ENCODE results near the gene CSKMT.
A peak's percentile ranks its signal among the peaks of the same experiment; 100 is the strongest.
"Not testable (repeated sequence)": the region's sequence is repeated elsewhere in the genome, so short reads cannot be mapped to it uniquely, and the experiment has no call there.

Gene CSKMT

DNA sequence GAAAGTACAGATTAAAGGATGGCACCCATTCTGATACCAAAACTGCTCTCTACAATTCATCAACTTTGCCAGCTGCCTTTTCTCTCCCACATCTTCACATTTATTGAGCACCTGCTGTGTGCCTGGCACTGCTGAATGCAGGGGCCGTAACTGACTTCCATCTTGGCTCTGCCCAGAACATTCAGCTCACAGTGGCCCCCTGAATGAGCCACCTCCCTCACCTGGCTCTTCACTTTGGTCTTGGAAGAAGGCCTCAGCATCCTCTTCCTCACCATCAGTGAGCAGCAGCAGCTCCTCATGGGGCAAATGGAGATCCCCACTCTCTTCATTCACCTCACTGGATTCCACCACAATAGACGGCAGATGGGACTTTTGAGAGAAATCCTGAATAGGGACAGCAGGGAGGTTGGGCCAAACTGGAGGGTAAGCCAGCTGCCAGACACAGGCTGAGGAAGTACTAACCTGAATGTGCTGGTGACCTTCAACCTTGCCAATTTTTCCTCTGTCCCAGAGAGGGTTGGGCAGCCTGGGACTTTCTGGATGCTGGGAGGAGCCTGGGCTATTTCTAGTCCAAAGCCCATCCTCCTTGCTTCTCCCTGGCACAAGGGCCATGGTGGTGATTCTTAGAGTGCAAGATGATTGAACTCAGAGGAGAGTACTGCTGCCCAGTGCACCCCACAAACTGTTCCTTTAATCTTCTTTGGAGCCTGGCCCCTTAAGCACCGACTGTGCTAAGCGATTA is 4.5 kb downstream of the CSKMT start:
- no peak overlapping the region for H3K4me3 Mint-ChIP-seq
- no peak overlapping the region for H3K27ac Mint-ChIP-seq
- H3K4me1 Mint-ChIP-seq (ENCODE audit: low read depth) = peaks cover 51% of the 10 kb centered on the region
- H3K36me3 Mint-ChIP-seq (ENCODE audit: low read depth) = peaks cover 81% of the 10 kb centered on the region
- no peaks in the 10 kb centered on the region for H3K9me3 Mint-ChIP-seq
- no peaks in the 10 kb centered on the region for H3K27me3 Mint-ChIP-seq
- intact Hi-C loops (cut with micrococcal nuclease) = loop anchor here (5.0 kb wide), 1 partner anchor 77 kb away; the partner anchor contains the start of gene TUT1

DNA sequence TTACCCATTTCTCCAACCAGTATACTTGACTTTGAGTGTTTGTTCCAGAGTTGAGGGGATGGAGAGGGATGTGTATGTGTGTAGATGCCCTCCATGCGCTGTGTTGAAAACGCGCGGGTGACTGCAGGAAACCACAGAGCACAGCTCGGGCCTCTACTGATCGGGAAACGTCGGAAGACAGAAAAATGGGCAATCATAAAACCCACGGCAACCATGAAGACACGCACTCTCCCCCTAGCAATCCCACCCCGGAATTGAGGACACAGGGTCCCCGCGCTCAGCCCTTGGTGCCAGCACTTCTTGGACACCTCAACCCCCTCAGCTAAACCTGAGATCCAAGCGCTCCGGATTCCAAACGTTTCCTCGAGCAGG is 6.1 kb downstream of the CSKMT start:
- intact Hi-C loops (cut with micrococcal nuclease) = loop anchor here (5.0 kb wide), 1 partner anchor 79 kb away; the partner anchor contains the start of gene TUT1
- Mint-ChIP-seq H3K9me3 (no peaks in the 10 kb centered on the region), H3K36me3 (ENCODE audit: low read depth) (peaks cover 81% of the 10 kb centered on the region), H3K27me3 (no peaks in the 10 kb centered on the region), H3K4me1 (ENCODE audit: low read depth) (peaks cover 56% of the 10 kb centered on the region), H3K27ac (peak overlapping the region; percentile 96), H3K4me3 (peak overlapping the region; percentile 95)

DNA sequence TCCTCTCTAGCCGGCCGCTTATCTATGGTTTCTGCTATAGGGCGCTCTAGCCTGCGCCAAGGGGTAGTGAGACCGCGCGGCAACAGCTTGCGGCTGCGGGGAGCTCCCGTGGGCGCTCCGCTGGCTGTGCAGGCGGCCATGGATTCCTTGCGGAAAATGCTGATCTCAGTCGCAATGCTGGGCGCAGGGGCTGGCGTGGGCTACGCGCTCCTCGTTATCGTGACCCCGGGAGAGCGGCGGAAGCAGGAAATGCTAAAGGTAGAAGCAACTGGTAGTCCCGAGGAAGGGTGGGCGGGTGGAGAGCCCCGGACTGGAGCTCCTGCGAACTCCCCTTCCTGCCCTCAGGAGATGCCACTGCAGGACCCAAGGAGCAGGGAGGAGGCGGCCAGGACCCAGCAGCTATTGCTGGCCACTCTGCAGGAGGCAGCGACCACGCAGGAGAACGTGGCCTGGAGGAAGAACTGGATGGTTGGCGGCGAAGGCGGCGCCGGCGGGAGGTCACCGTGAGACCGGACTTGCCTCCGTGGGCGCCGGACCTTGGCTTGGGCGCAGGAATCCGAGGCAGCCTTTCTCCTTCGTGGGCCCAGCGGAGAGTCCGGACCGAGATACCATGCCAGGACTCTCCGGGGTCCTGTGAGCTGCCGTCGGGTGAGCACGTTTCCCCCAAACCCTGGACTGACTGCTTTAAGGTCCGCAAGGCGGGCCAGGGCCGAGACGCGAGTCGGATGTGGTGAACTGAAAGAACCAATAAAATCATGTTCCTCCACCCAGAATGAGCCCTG is 6.7 kb downstream of the CSKMT start, which contains the start of the genes LBHD1 and UQCC3:
TSS of gene LBHD1 (minus strand) at position 660 of the 782 bp plus-strand sequence. CDS start 2,236 bp downstream, outside the sequence.
TSS of gene UQCC3 (plus strand) at position 66 of the 782 bp plus-strand sequence. CDS start at position 139, 73 bp downstream.
- H3K27me3 Mint-ChIP-seq = no peaks in the 10 kb centered on the region
- H3K9me3 Mint-ChIP-seq = no peaks in the 10 kb centered on the region
- peaks cover 56% of the 10 kb centered on the region for H3K4me1 Mint-ChIP-seq (ENCODE audit: low read depth)
- H3K27ac Mint-ChIP-seq = peak within 1 kb of the TSS; percentile 96
- H3K36me3 Mint-ChIP-seq (ENCODE audit: low read depth) = peaks cover 81% of the 10 kb centered on the region
- intact Hi-C loops (cut with micrococcal nuclease) = loop anchor here (5.0 kb wide), 1 partner anchor 79 kb away; the partner anchor contains the start of gene TUT1
- peak within 1 kb of the TSS; percentile 95 for H3K4me3 Mint-ChIP-seq

DNA sequence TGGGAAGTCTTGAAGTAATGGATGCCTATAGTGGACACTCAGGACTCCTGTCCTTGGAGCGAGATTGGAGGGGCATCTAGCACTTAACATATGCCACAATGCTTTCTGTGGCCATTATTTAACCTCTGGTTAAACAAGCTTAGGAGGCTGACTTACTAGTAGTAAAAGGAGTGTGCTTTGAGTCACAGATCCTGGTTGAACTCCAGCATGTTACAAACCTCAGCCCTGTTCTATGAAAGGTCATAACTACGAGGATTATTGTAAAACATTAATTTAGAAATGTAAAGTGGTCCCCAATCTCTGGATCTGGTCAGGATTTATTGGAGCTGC is 8.0 kb downstream of the CSKMT start:
- peak overlapping the region; percentile 96 for H3K27ac Mint-ChIP-seq
- H3K27me3 Mint-ChIP-seq = no peaks in the 10 kb centered on the region
- peaks cover 84% of the 10 kb centered on the region for H3K36me3 Mint-ChIP-seq (ENCODE audit: low read depth)
- peaks cover 61% of the 10 kb centered on the region for H3K4me1 Mint-ChIP-seq (ENCODE audit: low read depth)
- no peaks in the 10 kb centered on the region for H3K9me3 Mint-ChIP-seq
- H3K4me3 Mint-ChIP-seq = peak overlapping the region; percentile 95
- intact Hi-C loops (cut with micrococcal nuclease) = loop anchor here (5.0 kb wide), 1 partner anchor 81 kb away; the partner anchor contains the start of gene TUT1

DNA sequence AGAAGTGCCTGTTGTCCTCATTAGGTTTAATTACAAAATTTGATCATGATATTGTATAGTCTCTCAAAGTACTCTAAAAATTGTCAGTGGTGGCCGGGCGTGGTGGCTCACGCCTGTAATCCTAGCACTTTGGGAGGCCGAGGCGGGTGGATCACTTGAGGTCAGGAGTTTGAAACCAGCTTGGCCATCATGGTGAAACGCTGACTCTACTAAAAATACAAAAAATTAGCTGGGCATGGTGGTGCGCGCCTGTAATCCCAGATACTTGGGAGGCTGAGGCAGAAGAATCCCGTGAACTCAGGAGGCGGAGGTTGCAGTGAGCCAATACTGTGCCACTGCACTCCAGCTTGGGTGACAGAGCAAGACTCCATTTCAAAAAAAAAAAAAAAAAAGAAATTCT is 10.3 kb downstream of the CSKMT start:
- Mint-ChIP-seq H3K4me1 (ENCODE audit: low read depth) (peaks cover 59% of the 10 kb centered on the region), H3K36me3 (ENCODE audit: low read depth) (peaks cover 78% of the 10 kb centered on the region)
- H3K27me3 Mint-ChIP-seq; H3K9me3 Mint-ChIP-seq; H3K4me3 Mint-ChIP-seq; H3K27ac Mint-ChIP-seq; intact Hi-C loops (cut with micrococcal nuclease): not testable (repeated sequence)

DNA sequence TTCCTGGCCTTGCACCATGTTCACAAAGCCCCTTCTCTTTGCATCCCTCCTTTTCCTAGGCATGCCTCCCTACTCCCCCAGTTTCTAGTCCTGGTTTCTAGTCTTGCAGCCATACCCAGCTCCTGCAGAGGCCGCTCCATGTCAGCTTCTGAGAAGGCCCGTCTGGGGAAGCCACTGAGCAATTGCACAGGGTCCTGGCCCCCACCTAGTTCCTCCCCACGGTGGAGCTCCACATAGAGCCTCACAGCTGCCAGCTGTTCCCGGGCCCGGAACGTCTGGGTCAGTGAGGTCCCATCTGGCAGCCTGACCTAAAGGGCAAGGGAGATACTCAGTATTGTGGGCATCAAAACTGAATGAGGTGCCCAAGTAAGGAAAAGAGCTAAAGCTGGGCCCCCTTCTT is 11.6 kb downstream of the CSKMT start:
- intact Hi-C loops (cut with micrococcal nuclease) = no loop called here
- H3K9me3 Mint-ChIP-seq = no peaks in the 10 kb centered on the region
- H3K4me3 Mint-ChIP-seq = no peak overlapping the region
- H3K36me3 Mint-ChIP-seq (ENCODE audit: low read depth) = peaks cover 69% of the 10 kb centered on the region
- peak overlapping the region; percentile 95 for H3K27ac Mint-ChIP-seq
- H3K4me1 Mint-ChIP-seq (ENCODE audit: low read depth) = peaks cover 56% of the 10 kb centered on the region
- H3K27me3 Mint-ChIP-seq = no peaks in the 10 kb centered on the region

DNA sequence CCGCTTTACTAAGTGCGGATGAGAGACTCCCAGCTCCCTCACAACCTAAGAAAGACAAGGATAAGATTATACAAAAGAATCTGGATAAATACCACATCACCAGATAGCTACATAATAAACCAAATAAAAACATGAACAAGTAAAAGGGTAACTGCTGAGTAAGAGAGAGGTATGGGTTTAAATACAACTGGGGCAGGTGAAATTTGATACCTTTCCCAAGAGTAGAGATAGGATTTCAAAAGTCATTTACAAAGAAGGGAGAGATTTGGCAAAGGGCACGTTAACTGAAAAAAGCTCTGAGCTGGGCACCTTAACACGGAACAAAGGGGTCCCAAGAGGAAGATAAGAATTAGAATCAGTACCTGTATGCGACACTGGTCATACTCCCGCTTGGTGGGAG is 12.0 kb downstream of the CSKMT start:
- H3K4me1 Mint-ChIP-seq (ENCODE audit: low read depth) = peaks cover 54% of the 10 kb centered on the region
- H3K4me3 Mint-ChIP-seq = no peak overlapping the region
- H3K9me3 Mint-ChIP-seq = no peaks in the 10 kb centered on the region
- intact Hi-C loops (cut with micrococcal nuclease) = no loop called here
- peaks cover 64% of the 10 kb centered on the region for H3K36me3 Mint-ChIP-seq (ENCODE audit: low read depth)
- peak overlapping the region; percentile 95 for H3K27ac Mint-ChIP-seq
- H3K27me3 Mint-ChIP-seq = no peaks in the 10 kb centered on the region

DNA sequence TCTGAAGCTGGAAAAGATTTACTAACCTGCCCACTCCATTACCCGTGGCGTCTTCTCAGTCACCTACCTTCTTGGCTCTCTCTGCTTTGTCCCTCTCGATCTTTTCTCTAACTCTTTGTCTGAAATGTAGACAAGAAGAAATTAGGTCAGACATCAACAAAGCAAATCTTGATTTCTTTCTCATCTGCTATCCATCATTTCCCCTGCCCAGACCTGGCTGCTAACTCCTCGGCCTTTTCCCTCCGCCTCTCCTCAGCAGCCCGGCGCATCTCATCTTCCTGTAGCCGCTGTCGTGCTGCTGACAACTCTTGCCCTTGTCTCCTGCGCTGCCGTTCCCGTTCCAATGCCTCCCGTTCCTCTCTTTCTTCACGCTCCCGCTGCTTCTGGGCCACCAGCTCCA is 12.6 kb downstream of the CSKMT start:
- H3K4me1 Mint-ChIP-seq (ENCODE audit: low read depth) = peaks cover 49% of the 10 kb centered on the region
- H3K27me3 Mint-ChIP-seq = no peaks in the 10 kb centered on the region

DNA sequence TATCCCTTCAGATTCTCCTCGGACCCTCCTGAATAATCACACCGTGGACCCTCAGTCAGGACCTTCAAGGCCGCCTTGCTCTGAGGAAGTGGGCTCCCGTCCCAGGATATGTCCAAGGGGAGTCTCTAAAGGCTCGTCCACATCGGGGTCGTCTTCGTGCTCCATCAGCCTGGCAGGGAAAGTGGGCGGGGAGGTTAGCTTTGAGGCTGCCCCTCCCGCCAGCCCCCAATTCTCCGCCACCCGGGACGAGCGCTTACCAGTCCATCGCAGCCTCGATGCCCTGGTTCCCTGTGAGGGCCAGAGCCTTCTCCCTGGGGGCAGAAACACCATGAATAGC is 13.3 kb downstream of the CSKMT start:
- Mint-ChIP-seq H3K27ac (peak overlapping the region; percentile 95), H3K9me3 (no peaks in the 10 kb centered on the region), H3K27me3 (no peaks in the 10 kb centered on the region), H3K4me1 (ENCODE audit: low read depth) (peaks cover 44% of the 10 kb centered on the region), H3K36me3 (ENCODE audit: low read depth) (peaks cover 54% of the 10 kb centered on the region), H3K4me3 (peak overlapping the region; percentile 87)
- intact Hi-C loops (cut with micrococcal nuclease) = no loop called here

More for the DNA sequence above, 12.6 kb downstream of the CSKMT start:
- Mint-ChIP-seq H3K36me3 (ENCODE audit: low read depth) (peaks cover 59% of the 10 kb centered on the region), H3K4me3 (peak overlapping the region; percentile 87), H3K9me3 (no peaks in the 10 kb centered on the region), H3K27ac (peak overlapping the region; percentile 95)
- intact Hi-C loops (cut with micrococcal nuclease) = no loop called here

DNA sequence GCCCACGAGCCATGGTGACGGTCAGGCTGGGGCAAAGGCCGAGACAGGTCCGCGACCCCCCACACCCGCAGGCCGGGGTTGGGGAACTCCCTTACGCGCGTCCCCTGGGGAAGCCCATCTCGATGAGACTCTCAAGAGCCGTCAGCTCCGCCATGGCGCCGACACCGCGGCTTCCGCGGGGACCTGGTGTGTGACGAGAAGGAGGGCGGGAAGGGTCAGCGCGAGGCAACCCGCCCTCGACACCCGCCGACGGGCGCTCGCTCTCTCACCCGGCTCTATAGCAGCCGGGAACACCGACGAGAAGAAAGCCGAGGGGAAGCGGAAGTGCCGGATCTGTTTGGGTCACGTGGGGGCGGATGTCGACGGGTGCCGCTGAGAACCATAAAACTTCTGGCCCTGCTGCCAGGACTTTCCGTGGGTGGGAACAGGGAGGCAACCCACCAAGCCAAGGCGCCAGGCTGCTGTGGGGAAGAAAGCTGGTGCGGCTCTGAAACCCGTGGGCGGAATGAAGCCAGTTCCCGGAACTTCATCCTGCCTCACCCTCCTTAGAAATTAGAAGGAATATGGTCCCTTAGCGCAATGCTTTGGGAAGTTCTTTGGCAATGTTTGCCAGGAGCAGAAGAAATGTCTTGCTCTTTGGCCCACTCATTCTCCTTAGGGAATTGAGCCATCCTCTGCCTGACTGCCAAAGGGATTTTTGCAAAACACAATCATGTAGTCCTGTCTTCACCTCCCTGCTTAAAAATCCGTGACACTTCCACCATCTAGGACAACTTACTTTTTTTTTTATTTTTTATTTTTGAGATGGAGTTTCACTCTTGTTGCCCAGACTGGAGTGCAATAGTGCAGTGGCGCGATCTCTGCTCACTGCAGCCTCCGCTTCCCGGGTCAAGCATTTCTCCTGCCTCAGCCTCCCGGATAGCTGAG is 13.9 kb downstream of the CSKMT start, which contains the start of gene UBXN1:
TSS of gene UBXN1 (minus strand) at position 304 of the 927 bp plus-strand sequence. CDS start at position 154, 150 bp downstream.
- Mint-ChIP-seq H3K27me3 (no peaks in the 10 kb centered on the region), H3K36me3 (ENCODE audit: low read depth) (peaks cover 48% of the 10 kb centered on the region), H3K4me1 (ENCODE audit: low read depth) (peaks cover 44% of the 10 kb centered on the region), H3K27ac (peak within 1 kb of the TSS; percentile 95), H3K9me3 (no peaks in the 10 kb centered on the region), H3K4me3 (peak within 1 kb of the TSS; percentile 87)
- intact Hi-C loops (cut with micrococcal nuclease) = loop anchor here (1.0 kb wide), 1 partner anchor 26 kb away; the partner anchor contains the start of gene INTS5

DNA sequence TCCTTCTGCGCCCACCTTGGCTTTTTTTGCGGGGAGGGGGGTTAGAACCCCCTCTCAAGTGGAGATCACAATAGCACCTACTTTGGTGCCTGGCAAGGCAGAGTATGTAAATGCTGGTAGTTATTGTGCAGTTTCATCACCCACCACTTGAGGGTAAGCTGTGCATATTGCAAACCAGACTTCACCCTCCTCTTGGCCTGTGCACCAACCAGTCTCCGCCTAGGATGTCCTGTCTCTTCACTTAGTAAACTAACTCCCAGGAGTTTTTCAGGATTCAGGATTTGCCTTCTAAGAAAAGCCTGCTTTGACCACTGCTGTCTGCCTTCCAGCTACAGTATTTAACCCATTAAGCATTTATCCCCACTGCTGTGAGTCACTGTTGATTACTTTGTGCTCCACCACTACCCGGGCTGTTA is 15.7 kb downstream of the CSKMT start:
- H3K4me3 Mint-ChIP-seq = peak overlapping the region; percentile 4
- peaks cover 38% of the 10 kb centered on the region for H3K4me1 Mint-ChIP-seq (ENCODE audit: low read depth)
- H3K27me3 Mint-ChIP-seq = no peaks in the 10 kb centered on the region
- H3K27ac Mint-ChIP-seq = peak overlapping the region; percentile 39
- intact Hi-C loops (cut with micrococcal nuclease) = loop anchor here (1.0 kb wide), 1 partner anchor 13 kb away; no protein-coding TSS in a partner anchor
- no peaks in the 10 kb centered on the region for H3K9me3 Mint-ChIP-seq
- peaks cover 32% of the 10 kb centered on the region for H3K36me3 Mint-ChIP-seq (ENCODE audit: low read depth)

DNA sequence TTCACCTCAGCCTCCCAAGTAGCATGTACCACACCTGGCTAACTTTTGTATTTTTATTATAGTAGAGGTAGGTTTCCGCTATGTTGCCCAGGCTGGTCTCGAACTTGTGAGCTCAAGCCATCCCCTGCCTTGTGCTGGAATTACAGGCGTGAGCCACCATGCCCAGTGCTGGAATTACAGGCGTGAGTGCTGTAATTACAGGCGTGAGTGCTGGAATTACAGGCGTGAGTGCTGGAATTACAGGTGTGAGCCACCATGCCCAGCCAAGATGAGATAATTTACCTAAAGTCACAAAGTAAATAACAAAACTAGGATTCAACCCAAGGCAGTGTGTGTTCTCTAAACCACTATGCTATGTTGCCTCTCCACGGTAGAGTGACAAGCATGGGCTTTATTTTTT is 17.4 kb downstream of the CSKMT start:
- Mint-ChIP-seq H3K27me3 (peaks cover 10% of the 10 kb centered on the region), H3K27ac (no peak overlapping the region), H3K9me3 (no peaks in the 10 kb centered on the region), H3K4me1 (ENCODE audit: low read depth) (peaks cover 23% of the 10 kb centered on the region), H3K4me3 (no peak overlapping the region), H3K36me3 (ENCODE audit: low read depth) (peaks cover 15% of the 10 kb centered on the region)
- intact Hi-C loops (cut with micrococcal nuclease) = no loop called here
